Neural cell (in vitro differentiated cells): ENCODE results near the gene LHB. TPM values are rescaled to one million over a fixed set of nuclear protein-coding genes. Genes with fewer than 3 reads are reported as not detected.

Source experiments
- H2AFZ ChIP-seq: fragments of 200-600, 300-800 bp; sonication (generic), shearing (Covaris generic); 2 replicates; pipeline ENCODE4 v1.6.0; 2014; ENCODE audit warnings: low read depth, mild to moderate bottlenecking, antibody characterized with exemption, low read length, moderate library complexity
- H3F3A ChIP-seq: fragments of 200-600 bp; shearing (Covaris generic); 2 replicates; pipeline ENCODE4 v1.6.1; 2016; ENCODE audit warnings: mild to moderate bottlenecking, moderate library complexity, mixed read lengths, antibody characterized with exemption, low read length; ENCODE audit not compliant: insufficient read depth, poor library complexity, severe bottlenecking
- H3K27ac ChIP-seq: fragments of 200-600, 300-800 bp; sonication (generic), shearing (Covaris generic); 2 replicates; pipeline ENCODE4 v1.5.1; 2014; ENCODE audit warnings: mild to moderate bottlenecking, low read length, moderate library complexity
- H3K27me3 ChIP-seq: fragments of 300-800, 200-600 bp; sonication (generic), shearing (Covaris generic); 2 replicates; pipeline ENCODE4 v1.6.0; 2014; ENCODE audit warnings: mild to moderate bottlenecking, low read depth, low read length, moderate library complexity; ENCODE audit not compliant: insufficient read depth
- H3K36me3 ChIP-seq: fragments of 300-800, 200-600 bp; sonication (generic), shearing (Covaris generic); 2 replicates; pipeline ENCODE4 v1.5.1; 2014; ENCODE audit warnings: mild to moderate bottlenecking, antibody characterized with exemption, low read length, moderate library complexity; ENCODE audit not compliant: insufficient read depth
- H3K4me2 ChIP-seq: fragments of 300-800, 200-600 bp; sonication (generic), shearing (Covaris generic); 2 replicates; pipeline ENCODE4 v1.6.0; 2014; ENCODE audit warnings: mild to moderate bottlenecking, low read length
- H3K4me3 ChIP-seq: fragments of 300-800, 200-600 bp; sonication (generic), shearing (Covaris generic); 2 replicates; pipeline ENCODE4 v1.5.1; 2014; ENCODE audit warnings: mild to moderate bottlenecking, low read length, moderate library complexity
- H3K79me2 ChIP-seq: fragments of 200-600 bp; shearing (Covaris generic); replicated peaks from 2 replicates; pipeline ENCODE4 v1.6.0; 2014; ENCODE audit warnings: mild to moderate bottlenecking, low read length, moderate library complexity; ENCODE audit not compliant: insufficient read depth
- H3K9ac ChIP-seq: fragments of 300-800, 200-600 bp; sonication (generic), shearing (Covaris generic); 2 replicates; pipeline ENCODE4 v1.6.1; 2016; ENCODE audit warnings: mild to moderate bottlenecking, low read length, mixed read lengths
- H3K9me2 ChIP-seq: fragments of 200-600 bp; shearing (Covaris generic); 2 replicates; pipeline ENCODE4 v1.6.1; 2016; ENCODE audit warnings: mild to moderate bottlenecking, low read length, mixed read lengths; ENCODE audit not compliant: insufficient read depth
- H3K9me3 ChIP-seq: fragments of 200-600, 300-800 bp; sonication (generic), shearing (Covaris generic); 2 replicates; pipeline ENCODE4 v1.6.1; 2016; ENCODE audit warnings: mild to moderate bottlenecking, mixed run types, low read length, moderate library complexity, mixed read lengths
- H4K20me1 ChIP-seq: fragments of 200-600 bp; shearing (Covaris generic); 2 replicates; pipeline ENCODE4 v1.6.1; 2016; ENCODE audit warnings: mild to moderate bottlenecking, mixed run types; ENCODE audit not compliant: insufficient read depth
- CTCF ChIP-seq: fragments of 450-650 bp; IDR thresholded peaks from 2 replicates; pipeline ENCODE4 v1.5.1; 2014; ENCODE audit warnings: antibody characterized with exemption, mild to moderate bottlenecking, moderate library complexity; ENCODE audit not compliant: poor library complexity, severe bottlenecking
- EP300 ChIP-seq: fragments of 450-650 bp; conservative IDR thresholded peaks from 2 replicates; pipeline ENCODE4 v1.6.1; 2014; ENCODE audit warnings: antibody characterized with exemption, mild to moderate bottlenecking, moderate library complexity; ENCODE audit not compliant: poor library complexity, severe bottlenecking
- EZH2 ChIP-seq: fragments of 200-600, 300-800 bp; shearing (Covaris generic), sonication (generic); IDR thresholded peaks from 2 replicates; pipeline ENCODE4 v1.6.1; 2014; ENCODE audit warnings: antibody characterized with exemption, low read length, borderline replicate concordance, mild to moderate bottlenecking; ENCODE audit not compliant: insufficient read depth, poor library complexity, severe bottlenecking
- MXI1 ChIP-seq: fragments of 450-650 bp; conservative IDR thresholded peaks from 2 replicates; pipeline ENCODE4 v1.6.1; 2014; ENCODE audit warnings: antibody characterized with exemption, mild to moderate bottlenecking; ENCODE audit not compliant: poor library complexity, severe bottlenecking
- POLR2AphosphoS5 ChIP-seq: IDR thresholded peaks from 2 replicates; pipeline ENCODE4 v1.6.1; 2012
- RAD21 ChIP-seq: fragments of 450-650 bp; conservative IDR thresholded peaks from 2 replicates; pipeline ENCODE4 v1.6.1; 2014; ENCODE audit warnings: antibody characterized with exemption, mild to moderate bottlenecking, moderate library complexity
- REST ChIP-seq: IDR thresholded peaks from 2 replicates; pipeline ENCODE4 v1.6.1; 2012; ENCODE audit warnings: borderline replicate concordance
- SMC3 ChIP-seq: fragments of 450-650 bp; conservative IDR thresholded peaks from 2 replicates; pipeline ENCODE4 v1.6.1; 2014; ENCODE audit warnings: antibody characterized with exemption, mild to moderate bottlenecking, moderate library complexity; ENCODE audit not compliant: poor library complexity
- TAF1 ChIP-seq: IDR thresholded peaks from 2 replicates; pipeline ENCODE4 v1.6.1; 2012; ENCODE audit warnings: low read depth
- polyA plus RNA-seq: library from polyadenylated mRNA; depleted of rRNA; stranded (reverse); fragments of >200 nt; gene quantifications from 2 replicates; pipeline ENCODE4 v1.2.3, GENCODE V29; 2014

The LHB gene
- polyA plus RNA-seq, 1 donor from 2014 or later = not detected

- TF ChIP-seq MXI1 (no peak), TAF1 (no peak), POLR2AphosphoS5 (no peak), EZH2 (no peak)
- Histone ChIP-seq H3K36me3 (no peaks in the 10 kb centered on the region), H3K79me2 (peaks cover 13% of the 10 kb centered on the region), H3K27ac (no peak overlapping the region), H2AFZ (no peak overlapping the region), H3K9ac (no peak overlapping the region), H3K27me3 (no peaks in the 10 kb centered on the region), H3K9me2 (no peaks in the 10 kb centered on the region), H4K20me1 (no peaks in the 10 kb centered on the region), H3F3A (peaks cover 4% of the 10 kb centered on the region), H3K9me3 (no peaks in the 10 kb centered on the region), H3K4me3 (no peak overlapping the region), H3K4me2 (no peak overlapping the region)
Measured at GRCh38 chr19:48989701-48990291, 27.1 kb downstream of the LHB start.

- H3K4me3 ChIP-seq = no peak overlapping the region
- H3F3A ChIP-seq = peaks cover 4% of the 10 kb centered on the region
- no peaks in the 10 kb centered on the region for H3K27me3 ChIP-seq
- H3K9me3 ChIP-seq = no peaks in the 10 kb centered on the region
- H3K27ac ChIP-seq = no peak overlapping the region
- H3K9me2 ChIP-seq = no peaks in the 10 kb centered on the region
- H3K4me2 ChIP-seq = no peak overlapping the region
- H3K36me3 ChIP-seq = no peaks in the 10 kb centered on the region
- H3K9ac ChIP-seq = no peak overlapping the region
- H3K79me2 ChIP-seq = peaks cover 6% of the 10 kb centered on the region
- no peaks in the 10 kb centered on the region for H4K20me1 ChIP-seq
- H2AFZ ChIP-seq = no peak overlapping the region
- no peak for TF ChIP-seq CTCF
- TF ChIP-seq RAD21 = no peak
- no peak for TF ChIP-seq MXI1
- TF ChIP-seq SMC3 = no peak
- no peak for TF ChIP-seq EZH2
- TF ChIP-seq EP300 = no peak
- no peak for TF ChIP-seq TAF1
- TF ChIP-seq REST = no peak
- TF ChIP-seq POLR2AphosphoS5 = no peak
Measured at GRCh38 chr19:48988860-48989259, 28.0 kb downstream of the LHB start.
